HepG2 (cell line): Measurements from ENCODE around the gene SIRT7. TPM values are rescaled to one million over a fixed set of nuclear protein-coding genes. Genes with fewer than 3 reads are reported as not detected.

Experiments used
- CHCHD3 ChIP-seq: sonication (generic); formaldehyde crosslinking; IDR thresholded peaks from 2 replicates; pipeline ENCODE4 v1.8.0; 2022; ENCODE audit warnings: mild to moderate bottlenecking, missing genetic modification reagents, moderate library complexity
- DMAP1 ChIP-seq: IDR thresholded peaks from 2 replicates; pipeline ENCODE4 v1.6.1; 2016
- FOSL1 ChIP-seq: sonication (generic); formaldehyde crosslinking; IDR thresholded peaks from 2 replicates; pipeline ENCODE4 v1.9.0; 2021; ENCODE audit warnings: missing genetic modification reagents, borderline replicate concordance
- FOXC1 ChIP-seq: sonication (generic); formaldehyde crosslinking; IDR thresholded peaks from 2 replicates; pipeline ENCODE4 v1.8.0; 2022; ENCODE audit warnings: mild to moderate bottlenecking, missing genetic modification reagents, borderline replicate concordance
- HNRNPL ChIP-seq: fragments of 200-400 bp; formaldehyde crosslinking; IDR thresholded peaks from 2 replicates; pipeline ENCODE4 v1.6.1; 2017; ENCODE audit warnings: mild to moderate bottlenecking, low read depth, low read length
- PATZ1 ChIP-seq: sonication (generic); formaldehyde crosslinking; IDR thresholded peaks from 2 replicates; pipeline ENCODE4 v1.4.0; 2020; ENCODE audit warnings: missing genetic modification reagents
- POLR2G ChIP-seq: fragments of 200-400 bp; formaldehyde crosslinking; IDR thresholded peaks from 2 replicates; pipeline ENCODE4 v1.6.1; 2018; ENCODE audit warnings: mild to moderate bottlenecking, low read depth, low read length, moderate library complexity
- PREB ChIP-seq: sonication (generic); formaldehyde crosslinking; IDR thresholded peaks from 2 replicates; pipeline ENCODE4 v1.4.0; 2020; ENCODE audit warnings: missing genetic modification reagents
- RXRA ChIP-seq: sonication (generic); formaldehyde crosslinking; IDR thresholded peaks from 2 replicates; pipeline ENCODE4 v1.5.1; 2020; ENCODE audit warnings: missing genetic modification reagents
- SALL1 ChIP-seq: sonication (generic); formaldehyde crosslinking; IDR thresholded peaks from 2 replicates; pipeline ENCODE4 v1.8.0; 2022; ENCODE audit warnings: mild to moderate bottlenecking, missing genetic modification reagents
- TIGD3 ChIP-seq: sonication (generic); formaldehyde crosslinking; IDR thresholded peaks from 2 replicates; pipeline ENCODE4 v1.5.1; 2020; ENCODE audit warnings: mild to moderate bottlenecking, missing genetic modification reagents, borderline replicate concordance
- ZNF362 ChIP-seq: sonication (generic); formaldehyde crosslinking; IDR thresholded peaks from 2 replicates; pipeline ENCODE4 v1.4.0; 2020; ENCODE audit warnings: missing genetic modification reagents, mild to moderate bottlenecking, borderline replicate concordance
- ZNF746 ChIP-seq: sonication (generic); formaldehyde crosslinking; IDR thresholded peaks from 2 replicates; pipeline ENCODE4 v1.8.0; 2022; ENCODE audit warnings: mild to moderate bottlenecking, missing genetic modification reagents
- ZNF776 ChIP-seq: sonication (generic); formaldehyde crosslinking; IDR thresholded peaks from 2 replicates; pipeline ENCODE4 v1.4.0; 2020; ENCODE audit warnings: mild to moderate bottlenecking, missing genetic modification reagents
- ZNF850 ChIP-seq: sonication (generic); formaldehyde crosslinking; conservative IDR thresholded peaks from 2 replicates; pipeline ENCODE4 v1.9.0; 2021; ENCODE audit warnings: mild to moderate bottlenecking, missing genetic modification reagents
- polyA plus RNA-seq, 8 experiments: library from polyadenylated mRNA; depleted of rRNA in 3 of 8; stranded (reverse) in 7 of 8; unstranded in 1 of 8; fragments of >200 nt; fragmentation: Illumina TruSeq in 4 of 8; extraction: Trizol in 4 of 8; gene quantifications; 2 replicates each; pipeline versions ENCODE4 v1.2.1 to v1.2.3, GENCODE V29; 2011 to 2016; ENCODE audit warnings: low read depth in 4 of 8, missing spikeins in 1 of 8, mixed read lengths in 1 of 8; ENCODE audit not compliant: insufficient read depth in 1 of 8
- total RNA-seq, 5 experiments: library from RNA; depleted of rRNA; stranded (reverse); fragments of >200 nt; fragmentation: Illumina TruSeq; extraction: Trizol; gene quantifications; 2 replicates each; pipeline ENCODE4 v1.2.3, GENCODE V29; 2016; ENCODE audit warnings: low read depth in 1 of 5
- TF ChIP-seq, protein P1 (sequence below): sonication (generic); formaldehyde crosslinking; IDR thresholded peaks from 2 replicates; pipeline ENCODE4 v1.4.0; 2020; ENCODE audit warnings: missing genetic modification reagents
- TF ChIP-seq, protein P2 (sequence below): IDR thresholded peaks from 2 replicates; pipeline ENCODE4 v1.6.1; 2018; ENCODE audit warnings: missing genetic modification reagents

The SIRT7 gene
- total and polyA plus RNA-seq, 2 of the 13 experiments (the other 11 are each of a cell fraction or from before 2014, with no cell fraction given) = 8.3 to 24.8 TPM

DNA sequence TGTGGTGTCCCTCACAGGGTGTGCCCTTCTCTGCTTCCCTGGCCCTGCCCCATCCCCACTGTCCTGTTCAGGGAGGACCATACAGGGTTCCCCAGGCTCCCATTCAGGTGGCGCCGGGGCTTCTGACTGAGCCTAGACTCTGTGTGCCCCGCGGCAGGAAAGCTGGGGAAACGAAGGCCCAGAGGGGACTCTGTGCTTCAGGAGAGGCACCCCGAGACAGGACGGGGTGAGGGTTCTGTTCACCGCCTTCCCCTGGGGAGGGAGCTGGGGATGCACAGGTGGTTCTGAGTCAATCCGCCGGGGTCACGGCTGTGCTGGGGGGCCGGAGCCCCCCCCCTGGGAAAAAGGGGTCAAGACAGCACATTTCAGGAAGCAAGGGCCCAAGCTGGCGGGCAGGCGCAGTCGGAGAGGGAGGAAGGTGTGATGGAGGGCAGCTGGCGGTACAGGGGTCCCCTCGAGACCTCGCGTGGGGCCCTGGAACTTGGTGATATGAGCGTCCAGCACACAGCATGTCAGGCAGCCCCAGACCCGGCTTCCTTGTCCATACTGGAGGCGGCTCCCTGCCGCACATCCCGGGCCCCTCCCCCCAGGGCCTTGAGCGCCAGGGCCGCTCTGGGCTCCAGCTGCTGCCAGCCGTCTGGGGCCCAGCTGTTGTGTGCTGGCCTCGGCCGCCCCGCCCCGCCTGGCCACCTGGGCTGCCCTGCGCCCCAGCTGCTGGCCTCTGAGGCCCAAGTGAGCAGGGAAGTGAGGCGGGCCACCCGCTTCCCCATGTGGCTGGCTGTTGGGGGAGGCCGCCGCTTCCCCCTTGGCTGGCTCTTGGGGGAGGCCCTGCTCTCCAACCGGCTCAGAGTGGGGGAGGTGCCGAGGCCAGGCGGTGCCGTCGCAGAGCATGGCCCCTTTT, 48.6 kb upstream of the SIRT7 start (continued):
- TF ChIP-seq, protein P1, sequence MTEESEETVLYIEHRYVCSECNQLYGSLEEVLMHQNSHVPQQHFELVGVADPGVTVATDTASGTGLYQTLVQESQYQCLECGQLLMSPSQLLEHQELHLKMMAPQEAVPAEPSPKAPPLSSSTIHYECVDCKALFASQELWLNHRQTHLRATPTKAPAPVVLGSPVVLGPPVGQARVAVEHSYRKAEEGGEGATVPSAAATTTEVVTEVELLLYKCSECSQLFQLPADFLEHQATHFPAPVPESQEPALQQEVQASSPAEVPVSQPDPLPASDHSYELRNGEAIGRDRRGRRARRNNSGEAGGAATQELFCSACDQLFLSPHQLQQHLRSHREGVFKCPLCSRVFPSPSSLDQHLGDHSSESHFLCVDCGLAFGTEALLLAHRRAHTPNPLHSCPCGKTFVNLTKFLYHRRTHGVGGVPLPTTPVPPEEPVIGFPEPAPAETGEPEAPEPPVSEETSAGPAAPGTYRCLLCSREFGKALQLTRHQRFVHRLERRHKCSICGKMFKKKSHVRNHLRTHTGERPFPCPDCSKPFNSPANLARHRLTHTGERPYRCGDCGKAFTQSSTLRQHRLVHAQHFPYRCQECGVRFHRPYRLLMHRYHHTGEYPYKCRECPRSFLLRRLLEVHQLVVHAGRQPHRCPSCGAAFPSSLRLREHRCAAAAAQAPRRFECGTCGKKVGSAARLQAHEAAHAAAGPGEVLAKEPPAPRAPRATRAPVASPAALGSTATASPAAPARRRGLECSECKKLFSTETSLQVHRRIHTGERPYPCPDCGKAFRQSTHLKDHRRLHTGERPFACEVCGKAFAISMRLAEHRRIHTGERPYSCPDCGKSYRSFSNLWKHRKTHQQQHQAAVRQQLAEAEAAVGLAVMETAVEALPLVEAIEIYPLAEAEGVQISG = peak; percentile 95
- TF ChIP-seq TIGD3 (CRISPR knock-in tag) (peak; percentile 83; the same call in 1 of the 2 replicates), ZNF362 (CRISPR knock-in tag) (peak; percentile 65; the same call in 1 of the 2 replicates), POLR2G (peak; percentile 79), ZNF776 (CRISPR knock-in tag) (peak; percentile 84; the same call in 1 of the 2 replicates), CHCHD3 (CRISPR knock-in tag) (0 out of 2 replicates have a peak, but pooled peaks have one; percentile 17), SALL1 (CRISPR knock-in tag) (peak; percentile 93), FOSL1 (CRISPR knock-in tag) (no peak), HNRNPL (peak; percentile 92), RXRA (CRISPR knock-in tag) (peak; percentile 96), ZNF746 (CRISPR knock-in tag) (peak; percentile 94), PREB (CRISPR knock-in tag) (no peak), DMAP1 (CRISPR knock-in tag) (peak; percentile 88), PATZ1 (CRISPR knock-in tag) (peak; percentile 97), FOXC1 (CRISPR knock-in tag) (no peak), ZNF850 (CRISPR knock-in tag) (0 out of 2 replicates have a peak, but pooled peaks have one; percentile 66)
- TF ChIP-seq, protein P2, sequence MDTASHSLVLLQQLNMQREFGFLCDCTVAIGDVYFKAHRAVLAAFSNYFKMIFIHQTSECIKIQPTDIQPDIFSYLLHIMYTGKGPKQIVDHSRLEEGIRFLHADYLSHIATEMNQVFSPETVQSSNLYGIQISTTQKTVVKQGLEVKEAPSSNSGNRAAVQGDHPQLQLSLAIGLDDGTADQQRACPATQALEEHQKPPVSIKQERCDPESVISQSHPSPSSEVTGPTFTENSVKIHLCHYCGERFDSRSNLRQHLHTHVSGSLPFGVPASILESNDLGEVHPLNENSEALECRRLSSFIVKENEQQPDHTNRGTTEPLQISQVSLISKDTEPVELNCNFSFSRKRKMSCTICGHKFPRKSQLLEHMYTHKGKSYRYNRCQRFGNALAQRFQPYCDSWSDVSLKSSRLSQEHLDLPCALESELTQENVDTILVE (CRISPR knock-in tag) = peak; percentile 86; the same call in 1 of the 2 replicates
